ENCODE measurements around the gene SCN8A.

DNA sequence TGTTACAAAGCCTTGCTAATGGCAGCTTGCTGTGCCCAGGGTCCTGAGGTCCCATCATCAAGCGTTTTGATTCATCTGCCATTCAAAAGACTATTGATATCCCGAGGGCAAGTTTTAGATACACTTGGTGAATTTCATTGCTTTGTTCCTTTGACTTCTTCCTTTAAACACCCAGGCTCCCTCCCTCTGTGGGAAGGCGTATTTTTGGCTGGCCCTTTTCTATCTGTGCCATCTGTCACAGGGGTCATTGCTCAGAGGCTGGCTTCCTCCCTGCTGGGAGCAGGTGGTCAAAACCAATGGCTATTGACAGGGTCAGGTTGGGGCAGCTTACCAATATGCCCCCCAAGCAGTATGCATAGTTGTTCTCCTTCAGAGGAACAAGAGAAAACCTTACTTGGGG is 40.0 kb downstream of the SCN8A start:
- TF ChIP-seq, protein P1, sequence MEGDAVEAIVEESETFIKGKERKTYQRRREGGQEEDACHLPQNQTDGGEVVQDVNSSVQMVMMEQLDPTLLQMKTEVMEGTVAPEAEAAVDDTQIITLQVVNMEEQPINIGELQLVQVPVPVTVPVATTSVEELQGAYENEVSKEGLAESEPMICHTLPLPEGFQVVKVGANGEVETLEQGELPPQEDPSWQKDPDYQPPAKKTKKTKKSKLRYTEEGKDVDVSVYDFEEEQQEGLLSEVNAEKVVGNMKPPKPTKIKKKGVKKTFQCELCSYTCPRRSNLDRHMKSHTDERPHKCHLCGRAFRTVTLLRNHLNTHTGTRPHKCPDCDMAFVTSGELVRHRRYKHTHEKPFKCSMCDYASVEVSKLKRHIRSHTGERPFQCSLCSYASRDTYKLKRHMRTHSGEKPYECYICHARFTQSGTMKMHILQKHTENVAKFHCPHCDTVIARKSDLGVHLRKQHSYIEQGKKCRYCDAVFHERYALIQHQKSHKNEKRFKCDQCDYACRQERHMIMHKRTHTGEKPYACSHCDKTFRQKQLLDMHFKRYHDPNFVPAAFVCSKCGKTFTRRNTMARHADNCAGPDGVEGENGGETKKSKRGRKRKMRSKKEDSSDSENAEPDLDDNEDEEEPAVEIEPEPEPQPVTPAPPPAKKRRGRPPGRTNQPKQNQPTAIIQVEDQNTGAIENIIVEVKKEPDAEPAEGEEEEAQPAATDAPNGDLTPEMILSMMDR (IDR thresholded peaks at IDR 0.05) = no peak
- TF ChIP-seq POLR2A (IDR thresholded peaks at IDR 0.05) = no peak
